HG03432 (cell line): Measurements from ENCODE around the gene PLA2G10.
A peak's percentile ranks its signal among the peaks of the same experiment; 100 is the strongest.
"Not testable (repeated sequence)": the region's sequence is repeated elsewhere in the genome, so short reads cannot be mapped to it uniquely, and the experiment has no call there.

Source experiments
- ATAC-seq: cut with Tn5 transposase; IDR thresholded peaks from one replicate; pipeline ENCODE4 v1.9.1; 2021; ENCODE audit warnings: mild to moderate bottlenecking, moderate library complexity; ENCODE audit not compliant: unreplicated experiment

Gene PLA2G10

GRCh38 chr16:14667347-14668266 is 26.5 kb downstream of the PLA2G10 start:
- ATAC-seq: no peak

GRCh38 chr16:14658063-14658462 is 36.0 kb downstream of the PLA2G10 start:
- peak; percentile 68 for ATAC-seq

- no peak for ATAC-seq
Measured at GRCh38 chr16:14652726-14653125, 41.4 kb downstream of the PLA2G10 start.

- ATAC-seq: no peak
Measured at GRCh38 chr16:14650629-14651028, 43.5 kb downstream of the PLA2G10 start.

GRCh38 chr16:14649816-14650215 is 44.3 kb downstream of the PLA2G10 start:
- no peak for ATAC-seq

- no peak for ATAC-seq
Measured at GRCh38 chr16:14641926-14642325, 52.2 kb downstream of the PLA2G10 start.

GRCh38 chr16:14641206-14641605 is 52.9 kb downstream of the PLA2G10 start:
- ATAC-seq: no peak

GRCh38 chr16:14640538-14640937 is 53.6 kb downstream of the PLA2G10 start:
- ATAC-seq: no peak

GRCh38 chr16:14636951-14637240 is 57.2 kb downstream of the PLA2G10 start:
- ATAC-seq: not testable (repeated sequence)

- ATAC-seq: not testable (repeated sequence)
Measured at GRCh38 chr16:14636179-14636950, 57.7 kb downstream of the PLA2G10 start.

GRCh38 chr16:14635395-14636165 is 58.5 kb downstream of the PLA2G10 start:
- ATAC-seq: no peak

GRCh38 chr16:14634389-14634725 is 59.8 kb downstream of the PLA2G10 start:
- no peak for ATAC-seq

GRCh38 chr16:14632693-14633569 is 61.2 kb downstream of the PLA2G10 start, which contains the start of gene BFAR:
TSS of gene BFAR (plus strand) at chr16:14632951. CDS start at chr16:14644347, 11,396 bp downstream.
- peak; percentile 80 for ATAC-seq

- ATAC-seq: not testable (repeated sequence)
Measured at GRCh38 chr16:14630620-14631330, 63.3 kb downstream of the PLA2G10 start.

GRCh38 chr16:14629919-14630619 is 64.0 kb downstream of the PLA2G10 start, which contains the start of gene PARN:
TSS of gene PARN (minus strand) at chr16:14630260. CDS start at chr16:14630125, 135 bp downstream.
- peak; percentile 61 for ATAC-seq

- no peak for ATAC-seq
Measured at GRCh38 chr16:14629612-14629918, 64.5 kb downstream of the PLA2G10 start.

GRCh38 chr16:14628806-14629611 is 65.1 kb downstream of the PLA2G10 start:
- ATAC-seq: no peak

- no peak for ATAC-seq
Measured at GRCh38 chr16:14627078-14627477, 67.0 kb downstream of the PLA2G10 start.
